ENCODE data around the gene ACAD10.

ACAD10 gene

GRCh38 chr12:111749391-111749790 is 63.5 kb downstream of the ACAD10 start:
- TF ChIP-seq CTCF (conservative IDR thresholded peaks at IDR 0.05; ENCODE audit: low read depth, low read length), result no peak

GRCh38 chr12:111753144-111753881 is 67.5 kb downstream of the ACAD10 start:
- DNase-seq (ENCODE audit: low read depth), result peak; percentile 23
- H3K4me3 ChIP-seq (ENCODE audit: low read length), result no peak overlapping the region
- TF ChIP-seq CTCF (conservative IDR thresholded peaks at IDR 0.05; ENCODE audit: low read depth, low read length), result peak; percentile 79

More at GRCh38 chr12:111749391-111749790, 63.5 kb downstream of the ACAD10 start:
- H3K4me3 ChIP-seq (ENCODE audit: low read length), result no peak overlapping the region
- no peak for DNase-seq (ENCODE audit: low read depth)

- TF ChIP-seq CTCF (conservative IDR thresholded peaks at IDR 0.05; ENCODE audit: low read depth, low read length), result no peak
- no peak for DNase-seq (ENCODE audit: low read depth)
- H3K4me3 ChIP-seq (ENCODE audit: low read length), result no peak overlapping the region
Observed at GRCh38 chr12:111754671-111755070, 68.8 kb downstream of the ACAD10 start.

- no peak for DNase-seq (ENCODE audit: low read depth)
- H3K4me3 ChIP-seq (ENCODE audit: low read length), result no peak overlapping the region
- no peak for TF ChIP-seq CTCF (conservative IDR thresholded peaks at IDR 0.05; ENCODE audit: low read depth, low read length)
Observed at GRCh38 chr12:111756196-111756595, 70.3 kb downstream of the ACAD10 start.

- H3K4me3 ChIP-seq (ENCODE audit: low read length), result no peak overlapping the region
- TF ChIP-seq CTCF (conservative IDR thresholded peaks at IDR 0.05; ENCODE audit: low read depth, low read length), result no peak
- DNase-seq (ENCODE audit: low read depth), result no peak
Observed at GRCh38 chr12:111756681-111757080, 70.8 kb downstream of the ACAD10 start.

- no peak overlapping the region for H3K4me3 ChIP-seq (ENCODE audit: low read length)
- DNase-seq (ENCODE audit: low read depth), result no peak
- TF ChIP-seq CTCF (conservative IDR thresholded peaks at IDR 0.05; ENCODE audit: low read depth, low read length), result no peak
Observed at GRCh38 chr12:111757361-111758119, 71.7 kb downstream of the ACAD10 start.

All from retinal pigment epithelial cell (primary cell).